Fibroblast of skin of right biceps (primary cell): Measurements from ENCODE around the gene SPAAR.

Experiments used
- DNase-seq: peaks from one replicate; pipeline ENCODE4 v3.0.0-alpha.2; 2013

The SPAAR gene

DNA sequence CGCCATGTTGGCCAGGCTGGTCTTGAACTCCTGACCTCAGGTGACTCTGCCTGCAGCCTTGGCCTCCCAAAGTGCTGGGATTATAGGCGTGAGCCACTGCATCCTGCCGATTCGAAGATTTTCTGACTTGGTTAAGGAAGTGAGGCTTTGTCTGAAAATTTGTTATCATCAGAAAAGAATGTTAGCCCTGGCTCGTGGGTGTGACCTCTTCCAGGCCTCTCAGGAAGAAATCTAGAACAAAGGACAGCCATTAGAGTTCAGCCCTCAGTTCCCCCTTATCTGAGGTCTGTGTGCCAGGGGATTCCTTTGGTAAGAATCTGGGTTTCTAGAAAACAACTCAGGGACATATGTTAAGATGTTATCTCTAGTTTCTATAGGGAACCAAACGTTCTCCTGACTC, 42.4 kb downstream of the SPAAR start:
- peak; percentile 77 for DNase-seq

DNA sequence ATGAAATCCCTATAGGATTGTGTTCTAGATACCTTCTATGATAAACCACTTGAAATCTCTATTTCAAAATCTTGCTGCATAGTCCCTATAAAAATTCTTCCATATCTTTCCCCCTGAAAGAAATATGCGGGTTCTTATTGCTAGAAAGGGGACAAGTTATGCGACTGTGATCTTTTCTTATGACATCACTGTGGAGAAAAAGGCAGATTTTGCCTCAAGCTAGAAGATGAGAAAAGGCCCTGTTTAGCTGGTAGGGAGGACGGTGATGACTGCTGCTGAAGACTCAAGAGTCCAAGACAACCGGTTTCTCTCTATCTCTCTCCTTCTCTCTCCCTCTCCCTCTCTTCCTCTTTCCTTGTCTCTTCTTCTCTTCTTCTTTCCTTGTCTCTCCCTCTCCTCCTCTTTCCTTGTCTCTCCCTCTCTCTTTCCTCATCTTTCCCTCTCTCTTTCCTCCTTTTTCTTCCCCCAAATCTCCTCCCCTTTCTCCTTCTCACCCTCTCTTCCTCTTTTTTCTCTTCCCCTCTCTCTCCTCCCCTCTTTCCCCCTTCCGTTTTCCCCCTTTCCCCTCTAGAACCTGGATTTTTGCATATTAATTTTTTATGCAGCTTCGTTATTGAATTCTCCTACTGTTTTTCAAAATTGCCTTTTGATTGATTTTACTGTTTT, 43.4 kb downstream of the SPAAR start:
- DNase-seq, result no peak

DNA sequence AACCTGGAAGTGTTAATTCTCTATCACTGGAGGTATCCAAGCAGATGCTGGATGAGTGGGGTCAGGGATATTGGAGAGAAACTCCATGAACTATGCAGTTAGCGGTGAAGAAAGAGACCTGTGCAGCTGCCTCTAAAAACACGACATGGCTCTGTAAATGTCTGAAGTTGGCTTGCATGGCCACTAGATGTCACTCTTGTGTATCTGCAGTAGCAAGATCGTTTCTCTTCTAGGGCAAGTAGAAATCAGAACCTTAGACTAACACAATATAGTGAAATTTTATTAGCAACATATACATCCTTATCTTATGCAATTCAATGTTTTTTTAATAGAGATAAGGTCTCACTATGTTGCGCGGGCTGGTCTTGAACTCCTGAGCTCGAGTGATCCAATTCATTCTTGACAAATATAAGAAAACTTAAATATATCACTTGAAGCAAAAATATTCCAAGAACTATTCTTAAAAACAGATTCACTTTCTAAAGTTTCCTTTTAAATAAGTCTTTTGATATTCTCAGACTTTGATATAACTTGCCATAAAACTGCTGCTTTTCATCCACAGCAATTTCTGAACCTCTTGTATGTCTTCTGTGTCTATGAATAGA, 45.8 kb downstream of the SPAAR start:
- peak; percentile 78 for DNase-seq

DNA sequence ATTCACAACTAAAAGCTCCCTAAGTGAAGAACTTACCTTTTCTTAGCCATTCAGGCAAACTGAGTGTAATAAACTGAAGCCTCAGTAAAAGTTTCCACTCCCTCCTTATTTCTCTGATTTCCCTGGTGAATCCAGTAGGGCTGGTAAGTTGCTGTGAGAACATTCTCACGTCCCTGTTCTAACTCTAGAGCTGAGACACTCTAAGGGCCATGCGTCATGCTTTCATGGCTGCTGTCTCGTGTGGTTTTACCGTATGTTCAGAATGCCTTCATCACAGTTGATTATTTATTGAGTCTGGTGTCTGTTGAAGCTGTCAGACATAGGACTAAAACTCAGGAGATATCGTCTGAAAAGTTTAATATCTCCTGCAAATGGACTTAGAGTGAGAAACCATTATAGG, 47.4 kb downstream of the SPAAR start:
- DNase-seq, result peak; percentile 69

DNA sequence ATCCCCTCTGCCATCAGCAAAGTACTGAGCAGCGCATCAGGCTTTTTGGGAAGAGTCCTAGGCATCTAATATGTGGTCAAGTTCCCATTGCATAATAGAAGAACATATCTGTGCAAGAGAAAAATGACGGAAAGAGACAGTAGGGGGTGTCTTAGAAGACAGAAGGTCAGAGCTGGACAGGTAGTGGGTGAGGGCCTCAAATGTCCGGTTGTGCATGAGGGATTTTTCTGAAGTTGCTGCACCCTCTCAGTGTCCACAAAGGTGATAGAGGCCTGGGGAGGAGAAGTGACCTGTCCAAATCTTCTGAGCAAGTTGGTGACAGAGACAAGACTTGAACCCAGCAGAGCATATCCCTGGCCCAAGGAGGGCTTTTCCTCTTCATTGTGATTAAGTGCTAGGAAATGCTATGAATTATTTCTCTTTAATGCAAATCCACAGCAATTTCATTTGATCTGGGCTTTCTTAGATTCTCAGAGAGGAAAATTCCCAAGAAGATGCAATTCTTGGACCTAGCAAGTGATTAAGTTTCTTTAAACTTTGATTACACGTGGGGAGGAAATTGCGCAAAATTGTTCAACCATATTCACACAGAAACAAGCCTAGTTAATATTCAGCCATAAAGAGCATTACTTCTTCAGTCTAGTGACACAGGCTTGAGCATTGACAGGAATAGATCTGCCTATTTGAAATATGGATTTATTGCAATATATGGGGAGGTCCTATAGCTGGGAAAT, 49.0 kb downstream of the SPAAR start, which contains the start of gene OR2S2:
Gene OR2S2 (minus strand): TSS at position 51 of the 734 bp plus-strand sequence. CDS start 56 bp downstream, outside the sequence.
- DNase-seq, result no peak

DNA sequence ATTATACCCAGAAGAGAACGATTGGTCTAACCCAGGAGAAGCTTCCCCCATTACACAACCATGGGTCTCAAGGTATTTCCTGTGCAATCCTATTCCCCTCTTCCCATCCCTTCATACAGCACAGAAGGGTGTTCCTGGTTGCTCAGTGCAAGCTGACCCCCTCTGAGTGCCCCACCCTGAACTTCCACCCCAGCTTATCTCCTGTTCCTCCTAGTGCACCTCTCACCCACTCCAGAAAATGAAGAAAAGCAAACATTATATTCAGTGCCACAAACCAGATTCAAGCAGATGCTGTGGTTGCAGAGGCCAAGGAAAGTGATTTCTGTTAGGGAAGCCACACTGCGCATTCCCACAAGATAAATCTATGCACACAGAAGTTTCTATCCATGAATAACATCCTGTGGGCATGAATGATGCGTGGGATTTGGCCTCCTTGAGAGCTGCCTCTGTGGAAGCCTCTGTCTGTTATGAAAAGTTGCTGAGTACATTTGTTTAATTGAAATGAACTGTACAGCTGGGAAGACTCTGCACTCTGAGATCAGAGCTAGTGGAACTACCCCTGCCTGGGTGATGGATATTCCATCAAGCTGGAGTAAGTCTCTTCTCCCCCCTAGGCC, 50.9 kb downstream of the SPAAR start:
- DNase-seq, result peak; percentile 63
